Activated gamma-delta T cell treated with anti-CD3 and anti-CD28 coated beads, Interleukin-2, amount 50 U/mL, for 16 hours (primary cell): Measurements from ENCODE around the gene KRT17.
"Not testable (repeated sequence)": the region's sequence is repeated elsewhere in the genome, so short reads cannot be mapped to it uniquely, and the experiment has no call there.

Source experiments
- DNase-seq: peaks from one replicate; pipeline ENCODE4 v3.0.0-alpha.2; 2020; ENCODE audit warnings: low read depth

KRT17 gene

GRCh38 chr17:41653892-41654677 lies 29.7 kb upstream of the KRT17 start:
- no peak for DNase-seq

DNA sequence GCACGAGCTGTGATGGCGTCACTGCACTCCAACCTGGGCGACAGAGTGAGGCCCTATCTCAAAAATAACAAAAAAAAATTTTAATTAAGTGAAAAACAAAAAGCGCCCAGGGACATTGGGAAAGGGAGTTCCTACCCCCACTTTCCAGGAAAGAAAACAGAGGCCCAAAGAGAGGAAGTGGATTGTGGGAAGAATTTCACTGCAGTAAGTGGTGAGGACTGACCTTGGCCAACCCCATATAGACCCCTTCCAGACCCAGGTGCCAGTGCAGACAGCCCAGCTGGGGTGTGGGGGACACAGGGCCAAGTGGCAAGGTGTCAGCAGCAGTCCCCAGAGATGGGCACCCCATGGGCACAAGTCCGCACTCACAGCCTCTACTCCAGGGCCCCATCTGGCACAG lies 29.0 kb upstream of the KRT17 start:
- DNase-seq, result no peak

- no peak for DNase-seq
Observed at GRCh38 chr17:41652461-41652970, 28.1 kb upstream of the KRT17 start.

DNA sequence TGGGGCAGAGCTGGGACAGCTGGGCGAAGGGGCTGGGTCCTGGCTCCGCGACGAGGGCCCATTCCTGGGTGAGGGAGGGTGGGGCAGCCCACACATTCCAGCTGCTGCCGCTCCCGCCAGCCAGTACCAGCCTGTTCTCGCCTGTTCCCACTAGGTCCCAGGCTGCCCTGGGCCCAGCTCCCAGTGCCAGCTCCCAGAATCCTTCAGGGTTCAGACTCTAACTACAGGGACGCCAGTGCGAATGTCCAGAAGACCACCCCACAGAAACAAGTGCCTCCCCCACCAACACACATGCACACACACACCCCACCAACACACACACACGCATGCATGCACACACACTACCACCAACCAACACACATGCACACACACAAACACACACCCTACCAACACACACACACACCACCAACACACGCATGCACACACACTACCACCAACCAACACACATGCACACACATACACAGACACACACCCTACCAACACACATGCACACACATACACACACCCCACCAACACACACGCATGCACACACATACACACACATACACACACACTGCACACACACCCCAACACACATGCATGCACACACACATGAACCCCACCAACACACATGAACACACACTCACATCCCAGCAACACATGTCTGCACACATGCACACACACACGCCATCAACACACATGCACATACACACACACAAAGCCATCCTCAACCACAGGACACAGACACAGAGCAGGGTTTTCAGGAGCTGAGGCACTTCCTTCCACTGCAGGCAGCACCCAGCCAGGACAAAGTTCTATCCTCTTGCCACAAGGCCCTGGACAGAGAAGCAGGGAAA lies 27.5 kb upstream of the KRT17 start:
- no peak for DNase-seq

- DNase-seq, result no peak
Observed at GRCh38 chr17:41650794-41651624, 26.6 kb upstream of the KRT17 start.

DNA sequence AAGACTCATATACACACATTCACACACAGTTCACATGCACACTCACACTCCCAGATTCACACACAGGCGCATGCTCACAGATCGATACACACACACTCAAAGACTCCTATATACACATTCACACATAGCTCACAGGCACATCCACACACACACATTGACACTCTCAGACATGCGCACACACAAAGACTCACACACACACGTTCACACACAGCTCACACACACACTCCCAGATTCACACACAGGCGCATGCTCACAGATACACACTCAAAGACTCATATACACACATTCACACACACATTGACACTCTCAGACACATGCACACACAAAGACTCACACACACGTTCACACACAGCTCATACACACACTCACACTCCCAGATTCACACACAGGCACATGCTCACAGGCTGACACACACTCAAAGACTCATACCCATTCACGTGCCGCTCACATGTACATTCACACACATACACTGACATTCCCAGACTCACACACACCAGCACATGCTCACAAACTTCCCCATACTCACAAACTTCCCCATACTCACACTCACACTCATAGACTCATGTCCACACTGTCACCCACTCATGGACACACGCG lies 25.6 kb upstream of the KRT17 start:
- DNase-seq, result no peak

- DNase-seq, result peak; percentile 81
Observed at GRCh38 chr17:41648411-41649195, 24.2 kb upstream of the KRT17 start.

DNA sequence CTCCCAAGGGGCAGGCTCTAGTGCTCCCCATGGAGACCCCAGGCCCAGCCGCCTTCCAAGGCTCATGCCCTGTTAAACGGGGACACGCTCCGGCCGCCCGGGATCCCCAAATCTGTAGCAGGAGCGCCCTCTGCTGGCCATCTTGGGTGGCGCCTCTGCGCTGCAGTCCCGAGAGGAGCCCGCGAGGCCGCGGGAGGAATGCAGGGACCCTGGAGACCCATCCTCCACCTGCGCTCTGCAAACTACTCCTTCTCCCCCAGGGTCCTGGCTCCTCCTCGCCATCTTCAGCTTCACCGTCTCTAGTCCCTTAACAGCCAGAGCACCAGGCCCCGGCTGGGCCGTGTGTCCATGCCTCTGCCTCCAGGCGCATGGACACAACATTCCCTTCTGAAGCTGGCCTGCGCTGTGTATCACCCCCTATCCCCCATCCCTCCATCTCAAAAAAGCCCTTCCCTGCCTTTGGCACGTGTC lies 23.6 kb upstream of the KRT17 start:
- DNase-seq, result peak; percentile 81

- DNase-seq, result no peak
Observed at GRCh38 chr17:41647038-41647813, 22.9 kb upstream of the KRT17 start.

DNA sequence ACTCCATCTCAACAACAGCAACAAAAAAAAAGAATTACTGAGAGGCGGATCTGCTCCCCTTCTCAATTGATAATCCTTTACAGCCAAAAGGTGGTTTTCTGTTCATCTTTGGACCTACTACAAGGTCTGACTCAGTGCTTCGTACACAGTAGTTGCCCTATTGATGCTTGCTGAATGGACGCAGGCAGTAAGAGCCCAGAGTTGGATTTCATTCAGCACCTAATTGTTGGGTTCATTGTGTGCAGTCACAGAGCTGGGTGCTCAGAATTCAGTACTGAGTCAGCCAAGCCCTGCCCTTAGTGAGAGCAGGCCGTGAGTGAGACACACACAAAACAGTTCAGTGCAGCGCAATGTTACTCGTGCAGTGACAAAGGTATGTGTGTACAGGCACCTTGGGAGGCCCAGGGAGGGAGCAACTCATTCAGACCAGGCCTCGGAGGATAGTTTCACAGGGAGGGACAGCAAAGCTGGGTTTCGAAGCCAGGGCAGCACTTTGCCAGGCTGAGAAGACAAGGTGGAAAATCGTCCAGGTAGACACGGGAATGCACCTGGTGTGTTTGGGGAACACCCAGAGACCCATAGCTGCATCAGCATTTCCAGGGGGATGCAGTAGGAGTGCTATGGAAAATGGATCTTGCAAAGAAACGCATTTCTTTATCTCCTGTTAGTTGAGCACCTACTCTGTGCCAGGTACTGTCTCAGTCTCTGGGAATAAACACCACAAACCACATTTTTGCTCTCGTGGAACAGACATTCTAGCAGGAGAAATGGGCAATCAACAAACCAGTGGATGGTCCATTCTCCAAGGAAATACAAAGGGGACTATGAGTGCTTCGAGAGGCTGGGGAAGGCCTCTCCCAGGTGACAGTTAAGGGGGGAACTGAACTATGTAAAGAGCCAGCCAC lies 18.1 kb upstream of the KRT17 start:
- no peak for DNase-seq

- DNase-seq, result not testable (repeated sequence)
Observed at GRCh38 chr17:41640596-41640995, 16.2 kb upstream of the KRT17 start.

- no peak for DNase-seq
Observed at GRCh38 chr17:41639492-41640473, 15.4 kb upstream of the KRT17 start.

GRCh38 chr17:41638941-41639340 lies 14.6 kb upstream of the KRT17 start:
- DNase-seq, result no peak

- DNase-seq, result no peak
Observed at GRCh38 chr17:41638194-41638593, 13.8 kb upstream of the KRT17 start.

GRCh38 chr17:41636652-41637051 lies 12.3 kb upstream of the KRT17 start:
- no peak for DNase-seq

GRCh38 chr17:41635121-41636097 lies 11.0 kb upstream of the KRT17 start:
- no peak for DNase-seq

- no peak for DNase-seq
Observed at GRCh38 chr17:41634639-41635038, 10.3 kb upstream of the KRT17 start.
